GM18508 (cell line): Measurements from ENCODE around the gene SHROOM3.

Experiments
- ATAC-seq: cut with Tn5 transposase; IDR thresholded peaks from one replicate; pipeline ENCODE4 v1.9.1; 2021; ENCODE audit warnings: moderate number of reproducible peaks; ENCODE audit not compliant: insufficient read depth, unreplicated experiment

SHROOM3 gene

GRCh38 chr4:76562836-76563453 is 127.9 kb downstream of the SHROOM3 start:
- ATAC-seq = no peak

GRCh38 chr4:76563454-76564122 is 128.6 kb downstream of the SHROOM3 start:
- no peak for ATAC-seq

- ATAC-seq = no peak
Measured at GRCh38 chr4:76564123-76564915, 129.3 kb downstream of the SHROOM3 start.

GRCh38 chr4:76568262-76568661 is 133.2 kb downstream of the SHROOM3 start:
- ATAC-seq = no peak

- no peak for ATAC-seq
Measured at GRCh38 chr4:76569225-76569624, 134.2 kb downstream of the SHROOM3 start.

- ATAC-seq = no peak
Measured at GRCh38 chr4:76569706-76570105, 134.7 kb downstream of the SHROOM3 start.

GRCh38 chr4:76570141-76570973 is 135.3 kb downstream of the SHROOM3 start:
- ATAC-seq = no peak

GRCh38 chr4:76571274-76571673 is 136.2 kb downstream of the SHROOM3 start:
- no peak for ATAC-seq

GRCh38 chr4:76572224-76572623 is 137.2 kb downstream of the SHROOM3 start:
- ATAC-seq = no peak

GRCh38 chr4:76576824-76577223 is 141.8 kb downstream of the SHROOM3 start:
- no peak for ATAC-seq

- no peak for ATAC-seq
Measured at GRCh38 chr4:76578002-76578560, 143.1 kb downstream of the SHROOM3 start.

- ATAC-seq = no peak
Measured at GRCh38 chr4:76579596-76580375, 144.8 kb downstream of the SHROOM3 start.

GRCh38 chr4:76581077-76581962 is 146.3 kb downstream of the SHROOM3 start:
- ATAC-seq = no peak

GRCh38 chr4:76582074-76582816 is 147.2 kb downstream of the SHROOM3 start:
- no peak for ATAC-seq

- ATAC-seq = no peak
Measured at GRCh38 chr4:76582817-76583087, 147.7 kb downstream of the SHROOM3 start.

- ATAC-seq = no peak
Measured at GRCh38 chr4:76584241-76585152, 149.5 kb downstream of the SHROOM3 start.

- no peak for ATAC-seq
Measured at GRCh38 chr4:76585272-76585671, 150.2 kb downstream of the SHROOM3 start.
